ENCODE measurements around the gene MYBPC1.

DNA sequence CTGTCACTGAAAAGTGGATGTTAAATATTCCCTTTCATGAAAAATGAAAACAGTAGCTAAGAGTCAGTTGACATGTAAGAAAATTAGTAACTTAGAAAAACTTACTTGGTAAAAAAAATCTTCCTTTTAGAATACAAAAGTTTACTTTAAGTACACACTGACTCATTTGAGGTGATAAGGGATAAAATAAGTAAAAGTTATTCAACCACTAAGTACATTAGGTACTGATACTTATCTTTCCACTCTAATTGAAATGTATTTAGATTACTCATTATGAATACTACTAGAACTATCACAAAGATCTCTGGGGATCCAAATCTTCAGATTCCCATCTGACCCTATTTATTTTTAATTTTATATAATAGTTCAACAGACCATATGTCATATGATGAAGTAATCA, 132.3 kb downstream of the MYBPC1 start:
- TF ChIP-seq, protein P1, sequence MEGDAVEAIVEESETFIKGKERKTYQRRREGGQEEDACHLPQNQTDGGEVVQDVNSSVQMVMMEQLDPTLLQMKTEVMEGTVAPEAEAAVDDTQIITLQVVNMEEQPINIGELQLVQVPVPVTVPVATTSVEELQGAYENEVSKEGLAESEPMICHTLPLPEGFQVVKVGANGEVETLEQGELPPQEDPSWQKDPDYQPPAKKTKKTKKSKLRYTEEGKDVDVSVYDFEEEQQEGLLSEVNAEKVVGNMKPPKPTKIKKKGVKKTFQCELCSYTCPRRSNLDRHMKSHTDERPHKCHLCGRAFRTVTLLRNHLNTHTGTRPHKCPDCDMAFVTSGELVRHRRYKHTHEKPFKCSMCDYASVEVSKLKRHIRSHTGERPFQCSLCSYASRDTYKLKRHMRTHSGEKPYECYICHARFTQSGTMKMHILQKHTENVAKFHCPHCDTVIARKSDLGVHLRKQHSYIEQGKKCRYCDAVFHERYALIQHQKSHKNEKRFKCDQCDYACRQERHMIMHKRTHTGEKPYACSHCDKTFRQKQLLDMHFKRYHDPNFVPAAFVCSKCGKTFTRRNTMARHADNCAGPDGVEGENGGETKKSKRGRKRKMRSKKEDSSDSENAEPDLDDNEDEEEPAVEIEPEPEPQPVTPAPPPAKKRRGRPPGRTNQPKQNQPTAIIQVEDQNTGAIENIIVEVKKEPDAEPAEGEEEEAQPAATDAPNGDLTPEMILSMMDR (IDR thresholded peaks at IDR 0.05): no peak
- no peak for TF ChIP-seq POLR2A (IDR thresholded peaks at IDR 0.05)
